NK-92 (cell line): ENCODE results near the gene DHRS1.

Source experiments
- DNase-seq: peaks from one replicate; lab custom pipeline; 2025; ENCODE audit not compliant: unreplicated experiment; lab: John Stamatoyannopoulos, UW

Gene DHRS1

GRCh38 chr14:24310646-24311604 lies 11.3 kb upstream of the DHRS1 start, which contains the start of gene LTB4R:
Gene LTB4R (plus strand): TSS chr14:24311502. CDS start chr14:24315652, 4,150 bp downstream.
- no peak for DNase-seq

- DNase-seq = no peak
These were observed 10.7 kb upstream of the DHRS1 start for GRCh38 chr14:24310265-24310645.

DNA sequence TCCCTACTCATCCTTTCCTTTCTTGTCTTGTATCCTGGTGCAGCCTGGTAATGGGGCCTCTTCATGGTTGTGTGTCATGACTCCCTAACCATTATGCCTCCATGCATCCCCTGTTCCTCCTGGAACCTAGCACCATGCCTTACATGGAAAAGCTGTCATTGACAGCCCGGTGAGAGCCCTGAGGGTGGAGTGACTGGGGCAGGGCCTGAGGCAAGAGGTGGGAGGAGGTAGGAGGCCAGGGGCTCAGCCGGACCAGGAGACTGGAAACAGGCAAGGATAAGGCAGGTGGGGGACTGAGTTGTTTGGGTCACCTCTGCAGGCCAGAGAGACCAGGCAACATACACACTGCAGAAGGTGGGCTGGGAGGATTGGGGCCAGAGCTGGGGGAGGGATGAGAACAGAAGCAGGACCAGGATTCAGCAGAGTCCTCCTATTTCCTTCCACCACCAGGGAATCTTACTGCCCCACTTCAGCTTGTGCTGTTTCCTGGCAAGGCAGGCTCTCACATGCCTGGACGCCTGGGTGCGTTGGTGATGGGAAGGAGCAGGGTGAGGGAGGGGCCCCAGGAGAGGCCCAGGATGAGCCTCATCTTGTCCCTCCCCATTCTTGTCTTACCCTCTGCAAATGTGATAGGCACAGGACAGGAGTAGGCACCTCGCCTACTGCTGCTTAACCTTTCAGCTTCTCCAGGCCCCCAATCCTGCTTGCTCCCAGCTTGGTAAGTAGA lies 10.1 kb upstream of the DHRS1 start, which contains the start of gene LTB4R2:
Gene LTB4R2 (plus strand): TSS at position 603 of the 727 bp plus-strand sequence. CDS start 525 bp downstream, outside the sequence.
- DNase-seq = no peak

DNA sequence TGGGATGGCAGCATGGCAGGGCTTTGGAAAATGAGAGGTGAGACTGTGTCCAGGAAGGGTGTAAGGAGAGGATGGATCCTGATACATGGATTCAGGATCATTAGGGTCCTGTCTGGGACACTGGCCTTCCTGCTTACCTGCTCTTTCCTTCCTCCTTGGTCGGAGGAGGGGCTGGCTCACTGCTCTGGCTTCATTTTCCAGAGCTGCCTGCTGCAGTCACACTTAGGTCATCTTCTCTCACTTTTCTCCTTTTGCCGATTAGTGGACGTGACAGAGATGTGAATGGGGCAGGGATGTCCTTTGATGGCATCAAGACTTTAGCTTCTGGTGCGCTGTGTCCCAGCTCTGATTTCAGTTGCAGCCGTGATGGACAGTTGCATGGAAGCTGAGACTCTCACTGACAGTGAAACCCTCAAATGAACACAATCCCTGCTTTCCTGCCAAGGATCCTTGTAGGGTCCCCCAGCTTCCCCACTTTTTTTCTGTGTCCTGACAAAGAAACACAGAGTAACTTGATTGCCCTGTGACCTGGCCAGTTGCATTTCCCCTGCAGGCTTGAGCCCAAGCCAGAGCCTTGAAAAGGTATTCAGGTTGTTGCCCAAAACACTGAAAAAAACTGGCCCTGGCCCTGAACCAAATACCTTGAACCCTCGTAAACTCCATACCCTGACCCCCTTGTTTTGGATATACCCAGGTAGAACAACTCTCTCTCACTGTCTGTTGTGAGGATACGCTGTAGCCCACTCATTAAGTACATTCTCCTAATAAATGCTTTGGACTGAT lies 9.0 kb upstream of the DHRS1 start:
- no peak for DNase-seq

DNA sequence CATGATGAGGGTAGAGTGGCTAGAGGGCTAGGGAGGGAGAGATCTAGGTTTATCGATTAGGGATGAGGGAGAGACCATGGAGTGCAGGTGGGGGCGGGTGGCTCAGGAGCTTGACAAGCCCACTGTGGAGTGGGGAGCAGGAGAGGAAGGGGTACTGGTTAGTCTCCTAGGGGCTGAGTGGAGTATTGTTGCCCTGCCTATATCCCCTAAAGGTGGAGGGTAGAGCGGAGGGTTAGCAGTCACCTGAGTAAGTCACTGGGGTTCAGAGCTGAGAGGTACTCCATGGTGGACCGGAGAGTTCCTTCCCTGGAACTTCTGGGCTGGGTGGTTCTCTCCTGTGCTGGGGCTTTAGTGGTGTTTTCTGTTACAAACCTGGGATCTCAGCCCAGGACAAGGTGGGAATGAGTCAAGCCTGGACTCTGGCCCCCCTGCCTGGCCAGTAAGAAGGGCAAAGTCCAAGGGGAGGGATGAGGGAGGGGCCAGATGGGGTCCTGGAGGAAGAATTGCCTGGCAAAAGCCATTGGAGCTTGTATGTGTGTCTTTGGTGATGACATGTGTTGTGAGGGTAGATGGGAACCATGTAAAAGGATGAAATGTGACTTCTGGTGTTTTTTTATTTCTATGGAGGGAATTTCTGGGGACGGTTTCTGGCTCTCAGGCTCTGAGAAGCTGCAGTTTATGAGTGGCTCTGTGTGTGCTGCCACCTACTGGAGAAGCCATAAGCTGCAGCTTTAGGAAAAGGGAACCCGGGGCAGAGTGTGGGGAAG lies 8.2 kb upstream of the DHRS1 start, which contains the start of gene CIDEB:
Gene CIDEB (minus strand): TSS at position 403 of the 767 bp plus-strand sequence. CDS start 119 bp downstream, at position 284.
- no peak for DNase-seq

DNA sequence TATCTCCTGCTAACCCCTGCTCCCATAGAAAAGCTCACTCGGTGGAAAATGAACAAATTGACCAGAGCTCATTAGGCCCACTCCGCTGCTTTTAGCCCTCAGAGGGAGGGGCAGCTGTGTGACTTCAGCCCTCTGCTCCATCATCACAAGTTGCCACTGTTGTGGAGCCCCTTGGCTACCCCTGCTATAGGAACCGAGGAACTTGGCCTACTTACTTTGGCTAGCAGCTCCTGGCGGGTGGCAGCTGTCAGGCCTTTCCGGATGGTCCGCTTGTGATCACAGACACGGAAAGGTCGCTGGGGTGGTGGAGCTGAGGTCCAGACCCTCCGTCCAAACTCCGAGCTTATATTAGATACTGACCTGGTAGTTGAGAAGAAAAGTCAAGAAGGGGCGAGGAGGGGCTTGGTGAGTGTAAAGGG lies 7.6 kb upstream of the DHRS1 start:
- no peak for DNase-seq

DNA sequence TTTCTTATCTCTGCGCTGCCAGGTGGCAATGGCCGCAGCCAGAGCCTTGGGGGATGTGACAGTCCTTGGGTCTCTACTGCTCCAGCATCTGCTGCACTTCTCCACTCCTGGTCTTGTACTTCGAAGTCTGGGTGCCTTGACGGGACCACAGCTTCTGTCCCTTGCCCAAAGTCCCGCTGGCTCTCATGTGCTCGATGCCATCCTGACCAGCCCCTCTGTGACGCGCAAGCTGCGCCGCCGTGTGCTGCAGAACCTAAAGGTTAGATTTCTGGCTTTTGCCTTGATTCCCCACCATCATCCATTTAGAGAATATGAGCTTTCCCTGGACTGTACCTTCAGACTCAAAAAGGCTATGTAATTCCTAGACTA lies 4.4 kb upstream of the DHRS1 start:
- no peak for DNase-seq

- DNase-seq = no peak
These were observed 873 bp upstream of the DHRS1 start for GRCh38 chr14:24300326-24300980.

DNA sequence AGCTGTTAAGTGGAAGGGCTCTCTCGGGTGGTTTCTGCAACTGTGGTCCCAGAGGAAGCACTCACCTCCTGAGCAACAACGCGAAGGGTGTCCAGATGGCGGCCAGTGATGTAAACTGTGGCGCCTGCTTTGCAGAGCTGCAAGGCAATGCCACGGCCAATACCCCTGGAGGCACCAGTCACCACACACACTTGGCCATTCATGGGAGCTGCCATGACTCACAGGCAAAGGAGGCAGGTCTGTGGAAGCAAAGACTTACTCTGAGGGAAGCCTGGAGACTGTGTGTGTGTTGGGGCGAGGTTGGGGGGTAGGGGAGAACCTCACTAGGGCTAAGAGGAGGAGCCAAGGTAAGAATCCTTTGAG lies 707 bp downstream of the DHRS1 start:
- DNase-seq = no peak

DNA sequence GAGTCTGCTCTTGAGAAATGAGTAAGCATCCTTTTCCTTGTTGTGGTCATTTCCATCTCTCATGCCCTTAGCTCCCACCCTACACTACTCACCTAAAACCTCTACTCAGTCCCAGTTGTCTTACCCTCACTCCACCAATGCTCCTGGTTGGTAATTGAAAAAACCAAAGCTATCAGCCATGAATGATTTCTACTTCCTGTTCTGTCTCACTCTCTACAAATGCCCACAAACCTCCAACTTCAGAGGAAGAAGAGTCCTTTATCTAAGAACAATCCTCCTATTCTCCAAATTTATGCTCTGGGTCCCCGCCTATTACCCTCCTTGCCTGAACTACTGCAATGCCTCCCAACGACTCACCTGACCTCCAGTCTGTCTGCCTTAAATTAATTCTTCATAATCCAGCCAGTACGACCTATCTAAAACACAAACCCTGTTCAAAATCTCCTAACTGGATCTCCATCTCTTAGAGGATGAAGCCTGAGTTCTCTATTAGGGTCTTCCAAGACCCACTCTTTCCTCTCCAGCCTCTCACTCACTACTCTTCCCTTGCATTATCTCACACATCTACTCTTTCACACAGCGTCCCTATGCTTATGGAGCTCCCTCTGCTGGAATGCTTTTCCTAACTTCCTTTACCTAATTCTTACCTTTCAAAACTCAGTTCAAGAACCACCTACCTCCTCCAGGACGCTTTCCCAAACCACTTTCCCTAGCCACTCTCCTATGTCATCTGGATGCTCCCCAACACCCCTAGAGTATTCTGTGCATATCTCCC lies 2.2 kb downstream of the DHRS1 start:
- DNase-seq = no peak

DNA sequence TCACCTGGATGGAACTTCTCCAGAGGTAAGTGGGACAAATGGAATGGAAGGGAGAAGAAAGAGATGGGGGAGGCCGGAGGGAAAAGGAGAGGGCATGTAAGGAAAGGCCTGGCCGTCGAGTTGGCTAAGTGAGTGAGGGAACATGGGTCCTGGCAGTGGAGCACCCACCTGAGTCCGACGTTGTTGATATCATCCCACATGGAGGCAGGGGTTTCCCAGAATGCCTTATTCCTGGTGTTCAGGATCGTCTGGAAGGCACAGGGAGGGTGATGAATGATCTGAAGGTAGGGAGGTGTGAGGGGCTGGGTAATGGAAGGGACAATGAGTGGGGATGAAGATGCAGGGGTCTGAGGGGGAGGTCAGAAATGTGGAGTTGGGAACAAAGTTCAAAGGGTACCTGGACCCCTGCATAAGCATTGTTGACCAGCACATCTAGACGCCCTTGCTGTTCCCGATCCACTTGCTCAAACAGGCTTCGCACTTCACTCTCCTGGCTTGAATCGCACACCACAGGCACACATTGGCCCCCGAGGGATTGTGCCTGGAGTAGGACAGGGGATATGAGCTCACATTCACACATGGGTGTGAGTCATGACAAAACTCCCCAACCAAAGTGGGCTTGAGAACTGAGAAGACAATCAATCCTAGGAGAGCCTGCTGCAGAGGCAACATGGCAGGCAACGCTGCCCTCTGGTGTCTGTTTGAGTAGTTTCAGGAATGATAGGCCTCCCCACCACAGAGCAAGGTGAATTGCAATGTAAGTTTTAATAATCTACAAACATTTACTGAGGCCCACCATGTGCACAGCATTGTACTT lies 3.0 kb downstream of the DHRS1 start:
- DNase-seq = no peak

GRCh38 chr14:24293525-24293924 lies 6.1 kb downstream of the DHRS1 start:
- DNase-seq = no peak

DNA sequence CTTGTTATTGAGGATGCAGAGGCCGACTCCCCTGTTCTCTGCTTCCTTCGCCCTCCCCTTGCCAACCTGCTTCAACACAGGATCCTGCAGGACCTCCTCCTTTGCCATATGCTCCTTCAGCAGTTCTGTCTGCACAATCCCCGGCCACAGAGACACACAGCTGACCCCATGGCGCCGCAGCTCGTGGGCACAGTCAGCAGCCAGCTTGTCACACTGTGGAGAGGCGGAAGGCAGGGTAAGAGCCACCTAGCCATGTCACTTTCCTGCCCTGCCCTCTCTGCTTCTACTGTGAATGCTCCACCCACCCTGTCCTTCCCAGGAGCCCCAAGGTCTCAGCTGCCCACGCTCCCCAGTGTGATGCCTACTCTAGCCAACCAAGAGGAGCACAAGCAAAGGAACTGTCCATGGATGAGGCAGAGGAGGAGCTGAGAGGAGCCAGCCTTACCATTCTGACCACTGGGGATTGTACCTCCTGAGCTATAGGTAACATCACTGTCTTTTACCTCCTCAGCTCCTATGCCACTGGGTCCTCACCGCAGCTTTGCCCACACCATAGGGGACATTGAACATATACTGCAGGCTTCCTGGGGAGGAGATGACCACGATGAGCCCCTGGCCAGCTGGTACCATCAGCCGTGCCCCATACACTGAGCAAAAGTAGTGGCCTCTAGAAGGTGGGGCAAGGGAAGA lies 7.3 kb downstream of the DHRS1 start:
- no peak for DNase-seq

GRCh38 chr14:24291446-24292117 lies 8.0 kb downstream of the DHRS1 start:
- no peak for DNase-seq

- no peak for DNase-seq
These were observed 8.8 kb downstream of the DHRS1 start for GRCh38 chr14:24290746-24291145.

- no peak for DNase-seq
These were observed 9.8 kb downstream of the DHRS1 start for GRCh38 chr14:24289649-24290280.

DNA sequence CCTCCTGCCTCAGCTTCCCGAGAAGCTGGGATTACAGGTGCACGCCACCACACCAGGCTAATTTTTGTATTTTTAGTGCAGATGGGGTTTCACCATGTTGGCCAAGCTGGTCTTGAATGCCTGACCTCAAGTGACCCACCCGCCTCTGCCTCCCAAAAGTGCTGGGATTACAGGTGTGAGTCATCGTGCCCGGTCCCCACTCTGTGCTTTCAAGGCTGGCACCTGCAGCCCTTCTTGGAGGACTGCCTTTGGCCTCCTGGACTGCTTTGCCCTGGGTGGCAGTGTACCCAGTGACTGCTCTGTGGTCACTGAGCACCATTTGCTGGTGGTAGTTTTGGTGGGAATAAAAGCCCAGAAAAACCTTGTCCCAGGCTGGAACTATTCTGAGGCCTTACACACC lies 12.6 kb downstream of the DHRS1 start:
- no peak for DNase-seq
